Endothelial cell of umbilical vein (primary cell): Measurements from ENCODE around the gene KCNH1. TPM values are rescaled to one million over a fixed set of nuclear protein-coding genes. Genes with fewer than 3 reads are reported as not detected.

Experiments
- BruUV-seq: library from RNA; stranded (reverse); fragments of 400-500 nt; replicated peaks from 2 replicates; lab custom pipeline; 2021; lab: Mats Ljungman, UMichigan
- CTCF ChIA-PET: fragments of 300-600, 350-600 bp; sonication (Branson Sonifier 250); formaldehyde crosslinking; loops from one replicate; lab custom pipeline; 2021; ENCODE audit warnings: antibody characterized with exemption, inconsistent platforms; lab: Charles Lee
- POLR2A ChIA-PET: fragments of 300-600, 350-600 bp; sonication (Branson Sonifier 250); formaldehyde crosslinking; loops from one replicate; lab custom pipeline; 2021; ENCODE audit warnings: antibody characterized with exemption, inconsistent platforms; lab: Charles Lee
- DNase-seq: peaks from one replicate; pipeline ENCODE4 v3.0.0-alpha.2; 2011; ENCODE audit warnings: low read depth, low spot score
- FAIRE-seq: peaks from 2 replicates; lab custom pipeline; 2011; peaks lifted over from hg19 to GRCh38; lab: Jason Lieb, UNC
- H2AFZ ChIP-seq: 2 replicates; pipeline ENCODE4 v1.6.0; 2012; ENCODE audit warnings: low read depth, low read length, control low read depth, inconsistent platforms
- H3K27ac ChIP-seq: 2 replicates; pipeline ENCODE4 v1.5.1; 2011; ENCODE audit warnings: low read depth, mild to moderate bottlenecking, control low read depth, low read length, moderate library complexity; ENCODE audit not compliant: insufficient read depth
- H3K27me3 ChIP-seq, 2 experiments: 2 replicates each; pipeline versions ENCODE4 v1.6.0 to v1.6.1; 2011; ENCODE audit warnings: low read length in 2 of 2, mixed read lengths in 1 of 2; ENCODE audit not compliant: control insufficient read depth in 2 of 2, insufficient read depth in 2 of 2
- H3K36me3 ChIP-seq, 2 experiments: 2 replicates in 1 of 2; 3 replicates in 1 of 2; pipeline ENCODE4 v1.5.1; 2011; ENCODE audit warnings: low read length in 2 of 2, mild to moderate bottlenecking in 1 of 2, moderate library complexity in 1 of 2; ENCODE audit not compliant: control insufficient read depth in 2 of 2, insufficient read depth in 2 of 2; ENCODE audit errors: extremely low read depth in 1 of 2
- H3K4me1 ChIP-seq: 3 replicates; pipeline ENCODE4 v1.5.1; 2011; ENCODE audit warnings: mild to moderate bottlenecking, low read length; ENCODE audit not compliant: control insufficient read depth, insufficient read depth; ENCODE audit errors: extremely low read depth
- H3K4me2 ChIP-seq: 2 replicates; pipeline ENCODE4 v1.6.1; 2011; ENCODE audit warnings: low read length, control low read depth, mixed read lengths; ENCODE audit not compliant: insufficient read depth
- H3K4me3 ChIP-seq, 3 experiments: fragments of 200-600 bp in 1 of 3; sonication (generic), shearing (Covaris generic) in 1 of 3; replicated peaks in 1 of 3; 2 replicates each; pipeline ENCODE4 v1.5.1; 2011 to 2016; ENCODE audit warnings: control low read depth in 3 of 3, low read length in 3 of 3, mild to moderate bottlenecking in 2 of 3, inconsistent platforms in 1 of 3, low read depth in 1 of 3, moderate library complexity in 1 of 3; ENCODE audit not compliant: insufficient read depth in 1 of 3
- H3K79me2 ChIP-seq: 2 replicates; pipeline ENCODE4 v1.6.0; 2012; ENCODE audit warnings: low read length, inconsistent platforms; ENCODE audit not compliant: control insufficient read depth, insufficient read depth
- H3K9ac ChIP-seq: replicated peaks from 2 replicates; pipeline ENCODE3; 2011; ENCODE audit warnings: low read length, control low read depth; ENCODE audit not compliant: insufficient read depth; ENCODE audit errors: extremely low read depth
- H3K9me1 ChIP-seq: replicated peaks from 3 replicates; pipeline ENCODE4 v1.6.0; 2011; ENCODE audit warnings: mild to moderate bottlenecking, low read length; ENCODE audit not compliant: control insufficient read depth, insufficient read depth; ENCODE audit errors: extremely low read depth
- H3K9me3 ChIP-seq: replicated peaks from 2 replicates; pipeline ENCODE4 v1.5.1; 2012; ENCODE audit warnings: low read length, inconsistent platforms; ENCODE audit not compliant: control insufficient read depth, insufficient read depth
- H4K20me1 ChIP-seq: replicated peaks from 2 replicates; pipeline ENCODE3; 2011; ENCODE audit warnings: mild to moderate bottlenecking, low read length; ENCODE audit not compliant: control insufficient read depth, insufficient read depth; ENCODE audit errors: extremely low read depth
- FOS ChIP-seq: IDR thresholded peaks from 2 replicates; pipeline ENCODE4 v1.6.1; 2011; ENCODE audit warnings: mild to moderate bottlenecking, low read length, moderate library complexity, borderline replicate concordance; ENCODE audit not compliant: insufficient read depth
- GATA2 ChIP-seq: IDR thresholded peaks from 2 replicates; pipeline ENCODE4 v1.7.0; 2011; ENCODE audit warnings: low read depth, mild to moderate bottlenecking, moderate library complexity, mixed read lengths, low read length; ENCODE audit not compliant: insufficient read length, insufficient read depth
- JUN ChIP-seq: IDR thresholded peaks from 2 replicates; pipeline ENCODE4 v1.6.1; 2011; ENCODE audit warnings: borderline replicate concordance, low read depth; ENCODE audit not compliant: insufficient read length, insufficient read depth
- POLR2A ChIP-seq: IDR thresholded peaks from 2 replicates; pipeline ENCODE4 v1.6.1; 2012; ENCODE audit warnings: low read depth, mild to moderate bottlenecking, control low read depth, low read length
- POLR2AphosphoS5 ChIP-seq: IDR thresholded peaks from 2 replicates; pipeline ENCODE4 v1.6.1; 2012; ENCODE audit warnings: low read depth, mild to moderate bottlenecking, control low read depth, low read length, moderate library complexity; ENCODE audit not compliant: insufficient read depth
- dilution Hi-C: fragments of 300-500 bp; cut with MboI; formaldehyde crosslinking; loops from one replicate; pipeline ENCODE4 v1.15.0; 2019; ENCODE audit warnings: low sequenced_read_pairs; ENCODE audit not compliant: extremely low pct_ligation_motif_present
- intact Hi-C: fragments of 100-400 bp; cut with micrococcal nuclease; formaldehyde crosslinking; loops from one replicate; pipeline ENCODE4 v1.10.0; 2022
- polyA plus RNA-seq, 4 experiments: library from polyadenylated mRNA; depleted of rRNA in 3 of 4; stranded (reverse) in 3 of 4; unstranded in 1 of 4; fragments of >200 nt; gene quantifications; 2 replicates each; pipeline versions ENCODE4 v1.2.1 to v1.2.3, GENCODE V29; 2011 to 2012; ENCODE audit warnings: missing spikeins in 1 of 4
- total RNA-seq: library from RNA; stranded (reverse); gene quantifications from 2 replicates; pipeline ENCODE4 v1.2.3, GENCODE V29; 2021
- TF ChIP-seq, protein P1 (sequence below), 2 donors: IDR thresholded peaks; 1 replicate in 1 of 2; 2 replicates in 1 of 2; pipeline ENCODE4 v1.5.1; 2011; ENCODE audit warnings: low read length in 2 of 2, mild to moderate bottlenecking in 2 of 2, moderate library complexity in 2 of 2, control low read depth in 1 of 2, inconsistent platforms in 1 of 2, low read depth in 1 of 2; ENCODE audit not compliant: insufficient read depth in 1 of 2; ENCODE audit errors: extremely low read depth in 1 of 2

The KCNH1 gene
- total and polyA plus RNA-seq, 2 donors (not counting 3 experiments of a cell fraction or from before 2014, with no cell fraction given): not detected

DNA sequence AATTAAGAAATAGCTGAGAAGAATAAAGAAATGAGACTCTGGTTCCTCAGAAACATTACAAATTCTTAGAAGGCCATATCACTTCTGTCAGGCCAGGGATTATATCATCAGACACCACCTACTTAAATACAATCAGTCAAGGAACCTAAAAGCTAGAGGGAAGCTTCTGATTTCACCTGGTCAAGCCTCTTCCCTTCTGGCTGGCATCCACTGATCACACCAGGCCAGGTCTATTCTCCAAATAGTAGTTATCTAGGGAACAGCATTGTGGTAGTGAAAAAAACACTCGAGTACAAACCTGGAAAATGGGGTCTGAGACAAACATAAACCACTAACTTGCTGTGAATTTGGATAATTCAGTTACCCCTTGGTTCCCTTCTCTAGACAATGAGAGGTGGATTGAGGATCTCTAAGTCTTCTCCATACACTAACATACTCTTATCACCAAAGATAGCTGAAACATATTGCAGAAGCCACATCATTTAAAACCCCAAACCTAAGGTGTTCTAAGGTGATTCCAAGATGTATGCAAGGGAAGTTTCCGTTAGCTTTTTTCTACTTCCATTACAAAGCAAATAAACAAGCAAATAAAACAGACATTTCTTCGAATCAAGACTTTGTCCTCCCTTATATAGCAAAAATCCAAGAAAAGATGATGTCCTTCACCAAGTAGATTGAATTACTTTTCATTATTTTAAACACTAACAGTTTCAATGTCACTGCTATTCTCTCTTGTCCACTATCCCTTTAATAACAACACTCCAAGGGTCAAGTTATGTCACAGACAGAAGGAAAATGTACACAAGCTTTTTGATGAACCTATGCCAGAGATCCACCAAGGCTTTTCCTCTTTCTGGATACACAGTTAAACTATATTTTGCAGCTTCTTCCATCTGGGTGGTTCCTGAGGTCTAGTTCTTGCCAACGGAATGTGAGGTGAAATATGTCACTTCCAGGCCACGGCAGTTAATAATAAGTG lies 212.9 kb downstream of the KCNH1 start:
- no peak overlapping the region for H3K4me2 ChIP-seq
- H3K27ac ChIP-seq: no peak overlapping the region
- ChIA-PET POLR2A (no interaction called here), CTCF (no interaction called here)
- dilution Hi-C loops (no loop called here), intact Hi-C loops (no loop called here)
- peaks cover 5% of the 10 kb centered on the region for H3K9me3 ChIP-seq
- H2AFZ ChIP-seq: no peak overlapping the region
- BruUV-seq: no TSS peak
- no peak overlapping the region for H3K9ac ChIP-seq
- no peaks in the 10 kb centered on the region for H3K79me2 ChIP-seq
- no peaks in the 10 kb centered on the region for H3K4me1 ChIP-seq
- H4K20me1 ChIP-seq: no peaks in the 10 kb centered on the region
- no peaks in the 10 kb centered on the region for H3K27me3 ChIP-seq
- H3K36me3 ChIP-seq: no peaks in the 10 kb centered on the region
- no peak overlapping the region for H3K4me3 ChIP-seq
- FAIRE-seq: no peak
- TF ChIP-seq GATA2 (no peak), POLR2AphosphoS5 (no peak), FOS (no peak), POLR2A (no peak), JUN (no peak)
- TF ChIP-seq, protein P1, sequence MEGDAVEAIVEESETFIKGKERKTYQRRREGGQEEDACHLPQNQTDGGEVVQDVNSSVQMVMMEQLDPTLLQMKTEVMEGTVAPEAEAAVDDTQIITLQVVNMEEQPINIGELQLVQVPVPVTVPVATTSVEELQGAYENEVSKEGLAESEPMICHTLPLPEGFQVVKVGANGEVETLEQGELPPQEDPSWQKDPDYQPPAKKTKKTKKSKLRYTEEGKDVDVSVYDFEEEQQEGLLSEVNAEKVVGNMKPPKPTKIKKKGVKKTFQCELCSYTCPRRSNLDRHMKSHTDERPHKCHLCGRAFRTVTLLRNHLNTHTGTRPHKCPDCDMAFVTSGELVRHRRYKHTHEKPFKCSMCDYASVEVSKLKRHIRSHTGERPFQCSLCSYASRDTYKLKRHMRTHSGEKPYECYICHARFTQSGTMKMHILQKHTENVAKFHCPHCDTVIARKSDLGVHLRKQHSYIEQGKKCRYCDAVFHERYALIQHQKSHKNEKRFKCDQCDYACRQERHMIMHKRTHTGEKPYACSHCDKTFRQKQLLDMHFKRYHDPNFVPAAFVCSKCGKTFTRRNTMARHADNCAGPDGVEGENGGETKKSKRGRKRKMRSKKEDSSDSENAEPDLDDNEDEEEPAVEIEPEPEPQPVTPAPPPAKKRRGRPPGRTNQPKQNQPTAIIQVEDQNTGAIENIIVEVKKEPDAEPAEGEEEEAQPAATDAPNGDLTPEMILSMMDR (IDR thresholded peaks at IDR 0.05; ENCODE audit: extremely low read depth in 1 of 2, insufficient read depth in 1 of 2, low read depth in 1 of 2, low read length in 2 of 2): no peak
- H3K9me1 ChIP-seq: no peaks in the 10 kb centered on the region
- no peak for DNase-seq
